NT2/D1 (cell line): Measurements from ENCODE around the gene PRODH2.

Experiments used
- SUZ12 ChIP-seq: IDR thresholded peaks from 2 replicates; pipeline ENCODE4 v1.6.1; 2011; ENCODE audit not compliant: insufficient read length, insufficient read depth; ENCODE audit errors: extremely low read depth
- YY1 ChIP-seq: IDR thresholded peaks from 2 replicates; pipeline ENCODE4 v1.6.1; 2011; ENCODE audit not compliant: insufficient read length, insufficient read depth
- ZNF274 ChIP-seq: IDR thresholded peaks from 2 replicates; pipeline ENCODE4 v1.6.1; 2011; ENCODE audit warnings: mild to moderate bottlenecking, low read depth, low read length

- no peak for TF ChIP-seq YY1
- no peak for TF ChIP-seq ZNF274
- no peak for TF ChIP-seq SUZ12
Observed at GRCh38 chr19:35807633-35808032, 5.0 kb downstream of the PRODH2 start.
